Superior temporal gyrus (tissue), 1 donor: Measurements from ENCODE around the gene PLCL1.
"Not testable (repeated sequence)": the region's sequence is repeated elsewhere in the genome, so short reads cannot be mapped to it uniquely, and the experiment has no call there.

ENCODE experiments used
- DNase-seq: peaks from one replicate; pipeline ENCODE4 v3.0.0-alpha.2; 2016; ENCODE audit errors: extremely low spot score

Gene PLCL1

DNA sequence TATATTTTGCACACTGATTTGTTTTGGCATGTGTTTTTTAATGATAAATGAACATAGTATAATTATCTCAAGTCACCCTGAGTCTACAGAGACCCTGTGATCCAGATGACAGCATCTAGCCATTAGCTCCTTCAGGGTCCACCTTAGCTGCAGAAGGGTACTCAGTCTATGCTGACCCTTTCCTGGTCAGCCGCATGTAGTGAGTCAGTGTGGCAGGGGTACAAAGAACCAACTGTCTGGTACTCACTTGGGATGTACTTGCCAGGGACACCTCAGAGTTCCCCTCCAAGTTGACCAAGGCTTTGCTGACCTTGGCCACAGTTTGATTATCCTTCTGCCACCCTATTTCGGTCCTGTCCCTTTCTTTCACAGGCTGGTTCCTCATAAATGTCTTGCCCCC, 369.5 kb downstream of the PLCL1 start:
- DNase-seq, result no peak

DNA sequence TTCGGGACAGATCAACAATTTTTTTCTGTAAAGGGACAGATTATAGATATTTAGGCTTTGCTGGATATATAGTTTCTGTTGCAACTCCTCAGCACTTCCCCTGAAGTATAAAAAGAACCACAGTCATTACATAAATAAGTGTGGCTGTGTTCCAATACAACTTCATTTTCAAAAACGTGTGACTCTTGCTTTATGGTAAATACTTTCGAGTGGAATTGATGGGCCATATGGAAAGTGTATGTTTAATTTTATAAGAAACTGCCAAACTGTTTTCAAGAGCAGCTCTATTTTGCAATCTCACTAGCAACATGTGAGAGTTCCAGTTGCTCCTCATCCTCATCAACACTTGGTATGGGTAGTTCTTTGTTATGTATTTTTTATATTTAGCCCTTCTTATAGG, 370.9 kb downstream of the PLCL1 start:
- no peak for DNase-seq

DNA sequence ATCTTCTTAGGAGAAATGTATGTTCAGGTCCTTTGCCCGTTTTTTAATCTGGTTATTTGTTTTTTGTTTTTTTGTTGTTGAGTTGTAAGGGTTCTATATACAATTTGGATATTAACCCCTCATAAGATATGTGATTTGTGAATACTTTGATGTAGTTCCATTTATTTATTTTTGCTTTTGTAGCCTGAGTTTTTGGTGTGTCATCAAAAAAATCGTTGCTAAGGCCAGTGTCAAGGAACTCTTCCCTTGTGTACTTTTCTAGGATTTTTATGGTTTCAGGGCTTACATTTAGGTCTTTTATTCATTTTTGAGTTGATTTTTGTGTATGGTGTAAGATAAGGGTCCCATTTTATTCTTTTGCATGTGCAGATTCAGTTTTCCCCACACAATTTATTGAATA, 372.6 kb downstream of the PLCL1 start:
- DNase-seq, result no peak

DNA sequence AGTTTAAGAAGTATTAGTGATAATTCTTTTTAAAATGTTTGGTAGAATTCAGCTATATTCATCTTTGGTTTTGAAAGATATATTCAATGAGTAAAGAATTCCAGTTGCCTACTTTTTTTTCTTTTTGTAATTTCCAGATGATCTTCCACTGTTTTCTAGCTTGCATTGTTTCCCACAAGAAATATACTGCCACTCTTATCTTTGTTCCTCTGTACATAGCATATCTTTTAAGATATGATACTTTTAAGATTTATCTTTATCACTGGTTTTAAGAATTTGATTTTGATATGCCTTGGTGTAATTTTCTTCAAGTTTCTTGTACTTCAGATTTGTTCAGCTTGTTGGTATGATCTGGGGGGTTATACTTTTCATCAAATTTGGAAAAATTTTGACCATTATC, 374.4 kb downstream of the PLCL1 start:
- no peak for DNase-seq

DNA sequence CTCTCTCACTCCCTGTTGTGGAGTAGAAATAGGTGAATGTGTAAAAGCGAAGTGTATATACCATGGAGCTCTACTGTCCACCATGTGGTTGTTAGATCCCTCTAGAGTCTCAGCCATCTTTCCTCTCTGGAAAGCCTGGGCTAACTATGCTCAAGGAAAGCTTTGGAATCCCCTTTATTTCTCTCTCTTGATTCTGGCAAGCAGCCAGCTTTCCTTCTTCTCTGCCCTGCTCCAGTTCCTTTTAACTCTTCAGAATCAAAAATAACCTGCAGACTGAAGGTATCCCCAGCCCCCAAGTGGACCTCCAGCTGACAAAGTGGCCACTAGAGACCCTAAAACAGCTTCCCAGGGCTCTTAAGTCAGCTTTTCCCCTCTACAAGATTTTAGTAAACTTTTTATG, 381.9 kb downstream of the PLCL1 start:
- no peak for DNase-seq

DNA sequence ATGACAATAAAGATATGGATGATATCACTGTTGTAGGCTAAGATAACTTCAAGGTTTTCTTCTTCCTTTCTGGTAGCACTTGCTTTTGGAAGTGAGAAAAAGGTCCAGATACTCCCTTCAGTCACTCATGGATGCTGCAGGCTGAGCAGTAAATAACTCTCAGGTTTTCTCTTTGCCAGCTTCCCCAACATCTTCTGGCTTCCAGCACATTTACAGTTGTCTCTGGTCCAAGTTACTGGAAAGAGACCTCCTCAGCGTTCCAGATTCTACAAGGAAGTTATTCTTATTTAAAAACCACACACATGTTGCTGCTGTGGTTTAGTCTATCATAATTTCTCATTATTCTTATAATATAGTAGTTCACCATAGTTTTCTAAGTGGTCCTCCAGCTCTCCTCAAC, 383.4 kb downstream of the PLCL1 start:
- no peak for DNase-seq

DNA sequence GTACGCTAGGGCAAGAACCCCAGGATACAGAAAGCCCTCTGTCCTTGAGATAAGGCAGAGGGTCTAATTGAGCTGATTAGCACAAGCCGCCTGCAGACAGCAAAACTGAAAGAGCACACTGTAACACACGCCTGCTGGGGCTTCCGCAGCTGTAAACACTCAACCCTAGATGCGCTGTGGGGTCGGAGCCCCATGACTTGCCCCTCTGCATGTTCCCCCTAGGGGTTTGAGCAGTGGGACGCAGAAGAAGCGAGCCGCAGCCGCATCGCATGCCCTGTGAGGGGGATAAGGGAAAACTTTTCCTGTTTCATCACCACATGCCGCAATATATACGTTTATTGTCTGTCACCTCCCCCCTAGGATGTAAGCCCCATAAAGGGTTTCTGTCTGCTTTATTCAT, 384.6 kb downstream of the PLCL1 start:
- DNase-seq, result no peak

DNA sequence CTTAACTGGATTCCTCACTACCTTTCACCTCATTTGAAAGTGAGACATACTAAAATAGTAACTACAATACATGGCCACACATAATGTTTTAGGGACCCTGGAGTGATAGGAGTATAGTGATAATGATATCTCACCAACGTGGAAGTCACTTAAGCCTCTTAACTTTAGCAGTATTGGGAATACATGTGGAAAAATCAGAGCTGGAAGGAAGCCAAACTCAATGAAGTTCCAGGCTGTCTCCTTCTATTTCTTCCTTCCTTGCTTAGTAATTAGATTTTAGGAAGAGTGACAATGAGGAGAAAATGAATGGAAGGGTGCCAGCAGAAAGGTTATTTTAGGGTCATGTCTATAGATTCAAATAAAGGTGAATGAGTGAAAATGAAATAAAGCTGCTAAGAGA, 387.3 kb downstream of the PLCL1 start:
- DNase-seq, result no peak

DNA sequence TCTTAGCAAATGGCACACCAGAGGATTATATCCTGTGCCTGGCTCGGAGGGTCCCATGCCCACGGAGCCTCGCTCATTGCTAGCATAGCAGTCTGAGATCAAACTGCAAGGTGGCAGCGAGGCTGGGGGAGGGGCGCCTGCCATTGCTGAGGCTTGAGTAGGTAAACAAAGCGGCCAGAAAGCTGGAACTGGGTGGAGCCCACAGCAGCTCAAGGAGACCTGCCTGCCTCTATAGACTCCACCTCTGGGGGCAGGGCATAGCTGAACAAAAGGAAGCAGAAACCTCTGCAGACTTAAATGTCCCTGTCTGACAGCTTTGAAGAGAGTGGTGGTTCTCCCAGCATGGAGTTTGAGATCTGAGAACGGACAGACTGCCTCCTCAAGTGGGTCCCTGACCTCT, 392.2 kb downstream of the PLCL1 start:
- not testable (repeated sequence) for DNase-seq
